GM12891 (cell line): ENCODE data around the gene SH3RF2.
"Not testable (repeated sequence)": the region's sequence is repeated elsewhere in the genome, so short reads cannot be mapped to it uniquely, and the experiment has no call there.

ENCODE experiments used
- DNase-seq: peaks from one replicate; pipeline ENCODE4 v3.0.0; 2011; ENCODE audit warnings: low spot score; ENCODE audit not compliant: insufficient read length
- FAIRE-seq: peaks from 2 replicates; lab custom pipeline; 2011; peaks lifted over from hg19 to GRCh38; lab: Jason Lieb, UNC
- PAX5 ChIP-seq: IDR thresholded peaks from 2 replicates; pipeline ENCODE4 v1.6.1; 2011; ENCODE audit warnings: low read length, moderate library complexity, mild to moderate bottlenecking; ENCODE audit not compliant: insufficient read depth, severe bottlenecking
- POLR2A ChIP-seq: IDR thresholded peaks from 2 replicates; pipeline ENCODE4 v1.6.1; 2011; ENCODE audit warnings: low read depth, low read length, control low read depth
- POLR2AphosphoS5 ChIP-seq: IDR thresholded peaks from 2 replicates; pipeline ENCODE4 v1.6.1; 2011; ENCODE audit warnings: low read depth, low read length, control low read depth
- POU2F2 ChIP-seq: IDR thresholded peaks from 2 replicates; pipeline ENCODE4 v1.6.1; 2011; ENCODE audit warnings: low read depth, mild to moderate bottlenecking, control low read depth, low read length, moderate library complexity
- SPI1 ChIP-seq: IDR thresholded peaks from 2 replicates; pipeline ENCODE4 v1.6.1; 2011; ENCODE audit warnings: low read depth, low read length, control low read depth
- TAF1 ChIP-seq: IDR thresholded peaks from 2 replicates; pipeline ENCODE4 v1.6.1; 2011; ENCODE audit warnings: low read depth, low read length, control low read depth

SH3RF2 gene

GRCh38 chr5:145999208-145999607 lies 62.8 kb downstream of the SH3RF2 start:
- FAIRE-seq: no peak
- DNase-seq: no peak
- TF ChIP-seq PAX5: no peak

DNA sequence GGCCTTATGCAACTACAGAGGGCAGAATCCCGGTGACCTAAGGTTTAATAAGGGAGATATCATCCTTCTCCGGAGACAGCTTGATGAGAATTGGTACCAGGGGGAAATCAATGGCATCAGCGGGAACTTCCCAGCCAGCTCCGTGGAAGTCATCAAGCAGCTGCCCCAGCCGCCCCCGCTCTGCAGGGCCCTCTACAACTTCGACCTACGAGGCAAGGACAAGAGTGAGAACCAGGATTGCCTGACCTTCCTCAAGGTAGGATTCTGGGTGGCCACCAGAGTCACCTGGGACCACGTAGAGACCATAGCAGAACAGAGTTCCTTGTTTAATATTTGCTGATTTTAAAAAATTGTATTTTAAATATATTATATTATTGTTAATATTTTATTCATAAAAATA lies 63.7 kb downstream of the SH3RF2 start:
- no peak for DNase-seq
- FAIRE-seq: no peak
- no peak for TF ChIP-seq TAF1
- no peak for TF ChIP-seq PAX5
- TF ChIP-seq POLR2A: no peak
- TF ChIP-seq POLR2AphosphoS5: no peak

DNA sequence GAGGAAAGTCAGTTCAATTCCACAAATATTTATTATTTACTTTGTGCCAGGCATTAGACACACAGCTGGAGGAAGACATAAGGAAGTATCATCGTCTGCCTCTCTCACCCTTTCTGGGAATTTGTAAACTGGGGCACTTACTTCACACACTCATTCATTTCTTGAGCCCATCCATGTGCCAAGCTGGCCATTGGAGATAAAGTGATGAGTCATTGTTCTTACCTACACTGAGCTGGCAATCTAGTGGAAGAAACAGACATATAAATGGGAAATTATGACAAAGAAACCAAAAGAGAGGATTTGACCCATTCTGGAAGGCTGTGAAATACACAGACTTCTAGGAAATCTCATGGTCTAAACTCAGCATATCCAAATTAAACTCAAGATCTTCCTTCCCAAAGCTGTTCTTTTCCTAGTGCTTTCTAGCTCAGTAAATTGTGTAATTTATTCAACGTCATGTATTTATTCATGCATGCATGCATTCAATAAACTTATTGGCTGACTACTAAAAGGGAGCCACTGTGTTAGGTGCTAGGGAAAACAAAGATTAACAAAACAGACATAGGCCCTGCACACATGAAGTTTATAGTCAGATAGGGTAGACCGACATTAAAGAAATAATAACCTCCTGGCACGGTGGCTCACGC lies 65.3 kb downstream of the SH3RF2 start:
- no peak for DNase-seq
- no peak for FAIRE-seq
- TF ChIP-seq TAF1 (no peak), POLR2A (no peak), PAX5 (no peak), POLR2AphosphoS5 (no peak)

- no peak for TF ChIP-seq POLR2AphosphoS5
- DNase-seq: no peak
- FAIRE-seq: no peak
Measured at GRCh38 chr5:146002491-146002890, 66.1 kb downstream of the SH3RF2 start.

DNA sequence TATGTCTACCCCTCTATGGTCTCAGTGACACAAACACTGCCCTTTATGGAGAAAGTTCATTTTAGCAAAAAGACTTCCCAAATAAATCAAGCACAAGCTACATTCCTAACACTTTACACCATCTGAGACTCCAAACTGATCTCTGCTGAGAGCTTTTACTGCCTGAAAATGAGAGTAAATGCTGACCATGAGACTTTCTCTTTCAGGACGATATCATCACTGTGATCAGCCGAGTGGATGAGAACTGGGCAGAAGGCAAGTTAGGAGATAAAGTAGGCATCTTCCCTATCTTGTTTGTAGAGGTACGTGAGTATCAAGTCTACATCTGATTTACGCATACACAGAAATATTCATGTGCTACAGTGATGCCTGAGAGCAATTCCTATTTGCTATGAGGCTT lies 67.5 kb downstream of the SH3RF2 start:
- no peak for FAIRE-seq
- DNase-seq: no peak
- TF ChIP-seq POU2F2: no peak
- no peak for TF ChIP-seq POLR2A
- no peak for TF ChIP-seq TAF1
- no peak for TF ChIP-seq POLR2AphosphoS5
- no peak for TF ChIP-seq SPI1
- TF ChIP-seq PAX5: no peak

DNA sequence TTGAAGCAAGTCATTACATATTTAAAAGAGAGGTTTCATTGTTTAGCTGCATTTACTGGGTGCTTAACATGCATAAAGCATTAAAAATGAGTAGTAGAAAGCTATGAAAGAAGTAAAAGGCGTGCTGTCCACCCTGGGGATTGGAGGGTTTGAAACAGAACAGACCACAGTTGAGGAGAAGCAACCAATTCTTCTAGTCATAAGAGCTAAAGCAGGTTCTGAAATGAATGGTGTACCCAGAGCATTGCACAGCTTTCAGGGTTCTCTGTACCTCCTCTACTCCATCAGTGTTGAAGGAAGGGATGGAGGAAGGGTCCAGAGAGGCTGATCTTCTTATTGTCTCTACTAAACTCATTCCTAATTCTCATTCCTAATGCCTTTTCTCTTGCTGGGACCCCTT lies 68.9 kb downstream of the SH3RF2 start:
- FAIRE-seq (no peak), DNase-seq (no peak)
- TF ChIP-seq POU2F2 (no peak), POLR2A (no peak), TAF1 (no peak)

DNA sequence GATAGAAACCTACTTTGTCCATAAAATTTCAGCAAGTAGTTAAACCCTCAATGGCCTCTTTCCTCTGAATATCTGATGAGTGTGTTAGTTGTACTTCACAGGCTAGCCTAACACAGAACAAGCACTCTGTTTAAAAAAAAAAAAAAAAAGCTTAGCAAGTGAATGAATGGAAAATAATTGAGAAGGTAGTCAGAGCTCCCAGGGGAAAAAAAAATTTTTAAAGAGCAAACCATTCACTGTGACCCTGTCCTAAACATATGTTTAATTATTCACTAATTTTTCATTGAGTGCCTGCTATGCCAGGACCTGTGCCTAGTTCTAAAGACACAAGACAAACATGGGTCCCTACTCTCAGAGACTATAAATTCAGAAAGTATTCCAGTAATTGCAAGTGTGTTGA lies 69.3 kb downstream of the SH3RF2 start:
- no peak for FAIRE-seq

GRCh38 chr5:146006470-146007190 lies 70.3 kb downstream of the SH3RF2 start:
- DNase-seq (no peak), FAIRE-seq (no peak)
- TF ChIP-seq POLR2A (no peak), POU2F2 (no peak), SPI1 (no peak)

More for the DNA sequence above, 69.3 kb downstream of the SH3RF2 start:
- DNase-seq: no peak
- TF ChIP-seq TAF1 (no peak), SPI1 (no peak), POLR2A (no peak), POU2F2 (no peak)

DNA sequence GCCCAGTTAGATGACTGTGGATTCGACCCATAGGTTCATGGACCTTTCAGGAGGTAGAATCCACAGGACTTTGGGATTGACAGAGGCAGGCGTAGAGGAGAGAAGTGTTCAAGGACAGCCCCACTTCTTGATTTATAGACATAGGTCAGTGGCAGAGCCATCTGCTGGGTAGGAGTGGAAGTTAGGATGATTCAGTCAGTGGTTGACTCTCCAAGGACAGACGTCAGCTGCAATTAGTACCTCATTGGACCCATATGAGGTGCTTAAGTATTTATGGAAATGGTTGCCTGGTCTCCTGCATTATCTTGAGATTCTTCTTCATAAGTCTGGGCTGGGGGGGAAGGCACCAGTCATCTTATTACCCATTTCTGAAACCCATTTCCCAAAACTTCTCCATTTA lies 70.9 kb downstream of the SH3RF2 start:
- DNase-seq (no peak), FAIRE-seq (no peak)
- no peak for TF ChIP-seq TAF1
- no peak for TF ChIP-seq POLR2A
- TF ChIP-seq PAX5: no peak
- no peak for TF ChIP-seq POU2F2
- no peak for TF ChIP-seq POLR2AphosphoS5
- TF ChIP-seq SPI1: no peak

DNA sequence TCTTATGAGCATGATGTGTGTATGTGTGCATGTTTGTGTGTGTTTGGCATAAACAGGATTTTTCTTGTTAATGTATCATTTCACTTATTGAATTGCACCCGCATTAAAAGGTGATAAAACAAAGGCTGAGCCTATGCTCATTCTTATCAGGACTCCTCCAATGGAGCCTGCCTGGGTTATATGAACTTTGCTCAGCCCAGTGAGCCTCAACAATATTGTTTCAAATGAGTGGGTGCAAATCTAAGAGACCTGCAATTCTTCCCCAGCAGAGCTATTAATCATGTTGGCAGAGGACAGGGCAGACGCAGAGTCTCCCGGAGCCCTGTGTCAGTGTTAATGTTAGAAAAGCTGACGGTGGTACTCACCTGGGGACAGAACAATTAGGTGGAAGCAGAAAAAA lies 71.6 kb downstream of the SH3RF2 start:
- FAIRE-seq (no peak), DNase-seq (no peak)
- TF ChIP-seq TAF1 (no peak), PAX5 (no peak), SPI1 (no peak), POLR2A (no peak), POU2F2 (no peak), POLR2AphosphoS5 (no peak)

- FAIRE-seq: no peak
- no peak for TF ChIP-seq POU2F2
- no peak for TF ChIP-seq POLR2AphosphoS5
- no peak for TF ChIP-seq TAF1
- no peak for TF ChIP-seq POLR2A
- no peak for TF ChIP-seq PAX5
- TF ChIP-seq SPI1: no peak
- DNase-seq: no peak
Measured at GRCh38 chr5:146009020-146009419, 72.6 kb downstream of the SH3RF2 start.

DNA sequence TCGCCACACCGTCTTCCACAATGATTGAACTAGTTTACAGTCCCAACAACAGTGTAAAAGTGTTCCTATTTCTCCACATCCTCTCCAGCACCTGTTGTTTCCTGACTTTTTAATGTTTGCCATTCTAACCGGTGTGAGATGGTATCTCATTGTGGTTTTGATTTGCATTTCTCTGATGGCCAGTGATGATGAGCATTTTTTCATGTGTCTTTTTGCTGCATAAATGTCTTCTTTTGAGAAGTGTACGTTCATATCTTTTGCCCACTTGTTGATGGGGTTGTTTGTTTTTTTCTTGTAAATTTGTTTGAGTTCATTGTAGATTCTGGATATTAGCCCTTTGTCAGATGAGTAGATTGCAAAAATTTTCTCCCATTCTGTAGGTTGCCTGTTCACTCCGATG lies 74.1 kb downstream of the SH3RF2 start:
- not testable (repeated sequence) for DNase-seq, FAIRE-seq
